Body of pancreas (tissue), 4 donors: ENCODE measurements around the gene LECT2.

Source experiments
- POLR2A ChIP-seq, 3 donors: fragments of 450-650 bp; IDR thresholded peaks; one replicate each; pipeline ENCODE4 v1.6.1; 2016; ENCODE audit warnings: antibody characterized with exemption in 3 of 3, mild to moderate bottlenecking in 2 of 3
- TF ChIP-seq, protein P1 (sequence below), 7 experiments: fragments of 450-650 bp in 4 of 7; fragments of 200-600 bp in 3 of 7; sonication (generic) in 3 of 7; IDR thresholded peaks; one replicate each; pipeline ENCODE4 v1.5.1; 2016 to 2019; ENCODE audit warnings: antibody characterized with exemption in 7 of 7

- TF ChIP-seq, protein P1, sequence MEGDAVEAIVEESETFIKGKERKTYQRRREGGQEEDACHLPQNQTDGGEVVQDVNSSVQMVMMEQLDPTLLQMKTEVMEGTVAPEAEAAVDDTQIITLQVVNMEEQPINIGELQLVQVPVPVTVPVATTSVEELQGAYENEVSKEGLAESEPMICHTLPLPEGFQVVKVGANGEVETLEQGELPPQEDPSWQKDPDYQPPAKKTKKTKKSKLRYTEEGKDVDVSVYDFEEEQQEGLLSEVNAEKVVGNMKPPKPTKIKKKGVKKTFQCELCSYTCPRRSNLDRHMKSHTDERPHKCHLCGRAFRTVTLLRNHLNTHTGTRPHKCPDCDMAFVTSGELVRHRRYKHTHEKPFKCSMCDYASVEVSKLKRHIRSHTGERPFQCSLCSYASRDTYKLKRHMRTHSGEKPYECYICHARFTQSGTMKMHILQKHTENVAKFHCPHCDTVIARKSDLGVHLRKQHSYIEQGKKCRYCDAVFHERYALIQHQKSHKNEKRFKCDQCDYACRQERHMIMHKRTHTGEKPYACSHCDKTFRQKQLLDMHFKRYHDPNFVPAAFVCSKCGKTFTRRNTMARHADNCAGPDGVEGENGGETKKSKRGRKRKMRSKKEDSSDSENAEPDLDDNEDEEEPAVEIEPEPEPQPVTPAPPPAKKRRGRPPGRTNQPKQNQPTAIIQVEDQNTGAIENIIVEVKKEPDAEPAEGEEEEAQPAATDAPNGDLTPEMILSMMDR (IDR thresholded peaks at IDR 0.05), result no peak
- no peak for TF ChIP-seq POLR2A (IDR thresholded peaks at IDR 0.05)
These were observed 2.1 kb downstream of the LECT2 start for GRCh38 chr5:135952683-135953082.
